GM11168 (cell line): ENCODE measurements around the gene ZNF90.
"Not testable (repeated sequence)": the region's sequence is repeated elsewhere in the genome, so short reads cannot be mapped to it uniquely, and the experiment has no call there.

Source experiments
- in situ Hi-C: fragments of 300-500 bp; cut with MboI; formaldehyde crosslinking; loops from one replicate; pipeline ENCODE4 v1.12.0; 2022; ENCODE audit warnings: low sequenced_read_pairs; ENCODE audit not compliant: unreplicated experiment

Gene ZNF90

GRCh38 chr19:20077791-20078463 is at the start of gene ZNF90:
Gene ZNF90 (plus strand): TSS chr19:20078000. CDS start chr19:20078133, 133 bp downstream.
- in situ Hi-C loops, result no loop called here

GRCh38 chr19:20028611-20029010 is 49.2 kb upstream of the ZNF90 start:
- in situ Hi-C loops, result no loop called here

- in situ Hi-C loops, result no loop called here
Observed at GRCh38 chr19:20035935-20036334, 41.9 kb upstream of the ZNF90 start.

- in situ Hi-C loops, result no loop called here
Observed at GRCh38 chr19:20038358-20039202, 39.2 kb upstream of the ZNF90 start.

GRCh38 chr19:20039203-20039723 is 38.5 kb upstream of the ZNF90 start, which contains the start of gene ZNF682:
Gene ZNF682 (minus strand): TSS chr19:20039505. CDS start chr19:20039345, 160 bp downstream.
- in situ Hi-C loops, result no loop called here

- in situ Hi-C loops, result no loop called here
Observed at GRCh38 chr19:20044663-20045062, 33.1 kb upstream of the ZNF90 start.

- in situ Hi-C loops, result not testable (repeated sequence)
Observed at GRCh38 chr19:20045742-20046141, 32.1 kb upstream of the ZNF90 start.

- in situ Hi-C loops, result no loop called here
Observed at GRCh38 chr19:20051841-20052768, 25.7 kb upstream of the ZNF90 start.

- in situ Hi-C loops, result not testable (repeated sequence)
Observed at GRCh38 chr19:20058738-20059137, 19.1 kb upstream of the ZNF90 start.

- in situ Hi-C loops, result no loop called here
Observed at GRCh38 chr19:20060282-20060681, 17.5 kb upstream of the ZNF90 start.

- in situ Hi-C loops, result no loop called here
Observed at GRCh38 chr19:20066861-20067260, 10.9 kb upstream of the ZNF90 start.

GRCh38 chr19:20067943-20068342 is 9.9 kb upstream of the ZNF90 start:
- in situ Hi-C loops, result no loop called here

GRCh38 chr19:20068559-20068958 is 9.2 kb upstream of the ZNF90 start:
- in situ Hi-C loops, result not testable (repeated sequence)

GRCh38 chr19:20070691-20071090 is 7.1 kb upstream of the ZNF90 start:
- in situ Hi-C loops, result no loop called here

GRCh38 chr19:20072936-20073335 is 4.9 kb upstream of the ZNF90 start:
- in situ Hi-C loops, result no loop called here

- in situ Hi-C loops, result no loop called here
Observed at GRCh38 chr19:20078581-20079031, 806 bp downstream of the ZNF90 start.

- in situ Hi-C loops, result no loop called here
Observed at GRCh38 chr19:20079476-20079875, 1.7 kb downstream of the ZNF90 start.

GRCh38 chr19:20080656-20081055 is 2.9 kb downstream of the ZNF90 start:
- in situ Hi-C loops, result no loop called here

GRCh38 chr19:20082232-20082833 is 4.5 kb downstream of the ZNF90 start:
- in situ Hi-C loops, result not testable (repeated sequence)

- in situ Hi-C loops, result not testable (repeated sequence)
Observed at GRCh38 chr19:20082876-20083275, 5.1 kb downstream of the ZNF90 start.
